ENCODE data around the gene SMIM15.

Gene SMIM15

GRCh38 chr5:61120534-61120933 lies 41.7 kb downstream of the SMIM15 start:
- no peak for DNase-seq (ENCODE audit: extremely low read depth, low read depth)
- no peak for TF ChIP-seq CTCF (IDR thresholded peaks at IDR 0.05; ENCODE audit: low read depth, low read length)

GRCh38 chr5:61119066-61119465 lies 43.2 kb downstream of the SMIM15 start:
- TF ChIP-seq CTCF (IDR thresholded peaks at IDR 0.05; ENCODE audit: low read depth, low read length) = no peak
- DNase-seq (ENCODE audit: extremely low read depth, low read depth) = no peak

GRCh38 chr5:61115968-61116367 lies 46.3 kb downstream of the SMIM15 start:
- no peak for DNase-seq (ENCODE audit: extremely low read depth, low read depth)
- TF ChIP-seq CTCF (IDR thresholded peaks at IDR 0.05; ENCODE audit: low read depth, low read length) = no peak

GRCh38 chr5:61114441-61114840 lies 47.8 kb downstream of the SMIM15 start:
- no peak for DNase-seq (ENCODE audit: extremely low read depth, low read depth)
- TF ChIP-seq CTCF (IDR thresholded peaks at IDR 0.05; ENCODE audit: low read depth, low read length) = no peak

Data from AG09319 (cell line).